Measurements from ENCODE around the gene PACSIN2.

The PACSIN2 gene

GRCh38 chr22:42902875-42903510, 112.0 kb downstream of the PACSIN2 start:
- no peak overlapping the region for H3K4me3 ChIP-seq (ENCODE audit: low read depth, low read length)
- no peak overlapping the region for H3K9ac ChIP-seq
- H3K9me3 ChIP-seq (ENCODE audit: control insufficient read depth, low read length) = no peaks in the 10 kb centered on the region
- no peak for TF ChIP-seq CTCF (IDR thresholded peaks at IDR 0.05)
- peaks cover 7% of the 10 kb centered on the region for H3K79me2 ChIP-seq
- H3K4me2 ChIP-seq (ENCODE audit: low read length) = no peak overlapping the region
- H3K4me1 ChIP-seq = no peaks in the 10 kb centered on the region
- H3K27ac ChIP-seq = no peak overlapping the region
- no peaks in the 10 kb centered on the region for H3K36me3 ChIP-seq (ENCODE audit: control insufficient read depth, insufficient read depth, low read length)
- no peak overlapping the region for H2AFZ ChIP-seq
- no peaks in the 10 kb centered on the region for H3K27me3 ChIP-seq (ENCODE audit: control insufficient read depth, insufficient read depth, low read length)

- Histone ChIP-seq H3K27ac (no peak overlapping the region), H3K9ac (no peak overlapping the region), H3K4me1 (no peaks in the 10 kb centered on the region), H3K9me3 (ENCODE audit: control insufficient read depth, low read length) (no peaks in the 10 kb centered on the region), H3K79me2 (peaks cover 7% of the 10 kb centered on the region), H3K4me2 (ENCODE audit: low read length) (no peak overlapping the region), H3K36me3 (ENCODE audit: control insufficient read depth, insufficient read depth, low read length) (no peaks in the 10 kb centered on the region), H3K4me3 (ENCODE audit: low read depth, low read length) (no peak overlapping the region), H3K27me3 (ENCODE audit: control insufficient read depth, insufficient read depth, low read length) (no peaks in the 10 kb centered on the region), H2AFZ (no peak overlapping the region)
- TF ChIP-seq CTCF (IDR thresholded peaks at IDR 0.05) = no peak
These were observed 113.0 kb downstream of the PACSIN2 start for GRCh38 chr22:42901790-42902508.

GRCh38 chr22:42897960-42898359, 117.0 kb downstream of the PACSIN2 start:
- Histone ChIP-seq H3K4me1 (no peaks in the 10 kb centered on the region), H3K4me2 (ENCODE audit: low read length) (no peak overlapping the region), H3K9ac (no peak overlapping the region), H3K4me3 (ENCODE audit: low read depth, low read length) (no peak overlapping the region), H3K27me3 (ENCODE audit: control insufficient read depth, insufficient read depth, low read length) (no peaks in the 10 kb centered on the region), H3K36me3 (ENCODE audit: control insufficient read depth, insufficient read depth, low read length) (no peaks in the 10 kb centered on the region), H2AFZ (no peak overlapping the region), H3K9me3 (ENCODE audit: control insufficient read depth, low read length) (no peaks in the 10 kb centered on the region), H3K27ac (no peak overlapping the region), H3K79me2 (peaks cover 7% of the 10 kb centered on the region)
- no peak for TF ChIP-seq CTCF (IDR thresholded peaks at IDR 0.05)

- Histone ChIP-seq H3K27ac (no peak overlapping the region), H3K36me3 (ENCODE audit: control insufficient read depth, insufficient read depth, low read length) (no peaks in the 10 kb centered on the region), H3K4me3 (ENCODE audit: low read depth, low read length) (no peak overlapping the region)
These were observed 119.4 kb downstream of the PACSIN2 start for GRCh38 chr22:42895541-42895981.

More at GRCh38 chr22:42895541-42895981, 119.4 kb downstream of the PACSIN2 start:
- no peak overlapping the region for H3K4me2 ChIP-seq (ENCODE audit: low read length)
- H3K9me3 ChIP-seq (ENCODE audit: control insufficient read depth, low read length) = no peaks in the 10 kb centered on the region
- H3K79me2 ChIP-seq = peaks cover 5% of the 10 kb centered on the region
- H2AFZ ChIP-seq = no peak overlapping the region
- H3K9ac ChIP-seq = no peak overlapping the region
- H3K27me3 ChIP-seq (ENCODE audit: control insufficient read depth, insufficient read depth, low read length) = no peaks in the 10 kb centered on the region
- no peaks in the 10 kb centered on the region for H3K4me1 ChIP-seq
- TF ChIP-seq CTCF (IDR thresholded peaks at IDR 0.05) = no peak

All from parathyroid adenoma (tissue), 2 donors.